Fibroblast of villous mesenchyme (primary cell): ENCODE data around the gene MCRIP1. TPM values are rescaled to one million over a fixed set of nuclear protein-coding genes. Genes with fewer than 3 reads are reported as not detected.

Source experiments
- DNase-seq: peaks from one replicate; pipeline ENCODE4 v3.0.0-alpha.2; 2010; ENCODE audit warnings: low read depth
- H3K4me3 ChIP-seq: 2 replicates; pipeline ENCODE4 v1.5.1; 2011; ENCODE audit warnings: low read depth, mild to moderate bottlenecking, low read length
- total RNA-seq: library from RNA; depleted of rRNA; stranded (reverse); fragments of >200 nt; gene quantifications from 2 replicates; pipeline ENCODE4 v1.2.3, GENCODE V29; 2012
- TF ChIP-seq, protein P1 (sequence below): IDR thresholded peaks from 2 replicates; pipeline ENCODE4 v1.5.1; 2012; ENCODE audit warnings: low read depth, mild to moderate bottlenecking, low read length; ENCODE audit not compliant: insufficient read depth

Gene MCRIP1
- total RNA-seq, 1 donor = 55.7 TPM

DNA sequence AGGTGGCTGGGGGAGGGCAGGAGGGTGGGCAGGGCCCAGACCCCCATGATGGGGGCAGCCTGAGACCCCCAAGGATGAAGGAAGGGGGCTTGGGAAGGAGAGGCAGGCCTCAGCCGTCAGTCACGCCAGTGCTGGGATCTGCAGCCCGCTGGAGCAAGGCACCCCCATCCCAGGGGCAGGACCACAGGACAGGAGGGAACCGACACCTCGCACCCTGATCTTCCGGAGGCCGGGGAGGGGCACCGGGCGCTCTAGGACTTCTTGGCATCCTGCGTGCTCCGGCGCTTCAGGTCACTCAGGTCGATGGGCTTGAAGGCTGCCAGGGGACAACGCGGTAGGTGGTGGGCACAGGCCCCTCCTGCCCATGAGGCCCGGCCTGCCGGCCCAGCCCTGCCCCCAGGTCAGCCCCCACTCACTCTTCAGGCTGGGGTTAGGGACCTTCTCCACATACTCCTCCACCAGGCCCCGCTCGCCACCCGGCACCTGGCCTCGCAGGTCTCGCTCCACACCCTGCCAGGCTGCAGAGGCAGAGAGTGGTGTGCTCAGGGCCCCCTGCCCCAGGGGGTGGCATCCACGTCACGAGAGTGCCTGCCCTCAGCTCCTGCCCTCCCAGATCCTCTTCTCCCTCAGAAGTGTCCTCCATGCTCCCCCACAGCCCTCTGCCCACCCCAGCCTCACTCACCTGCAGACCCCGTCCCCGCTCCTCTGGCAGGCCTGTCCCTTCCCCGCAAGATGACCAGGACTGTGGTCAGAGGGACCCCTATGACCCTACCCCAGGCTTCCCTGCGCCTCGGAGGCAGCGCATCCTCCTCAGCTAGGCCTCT, 9.9 kb downstream of the MCRIP1 start:
- TF ChIP-seq, protein P1, sequence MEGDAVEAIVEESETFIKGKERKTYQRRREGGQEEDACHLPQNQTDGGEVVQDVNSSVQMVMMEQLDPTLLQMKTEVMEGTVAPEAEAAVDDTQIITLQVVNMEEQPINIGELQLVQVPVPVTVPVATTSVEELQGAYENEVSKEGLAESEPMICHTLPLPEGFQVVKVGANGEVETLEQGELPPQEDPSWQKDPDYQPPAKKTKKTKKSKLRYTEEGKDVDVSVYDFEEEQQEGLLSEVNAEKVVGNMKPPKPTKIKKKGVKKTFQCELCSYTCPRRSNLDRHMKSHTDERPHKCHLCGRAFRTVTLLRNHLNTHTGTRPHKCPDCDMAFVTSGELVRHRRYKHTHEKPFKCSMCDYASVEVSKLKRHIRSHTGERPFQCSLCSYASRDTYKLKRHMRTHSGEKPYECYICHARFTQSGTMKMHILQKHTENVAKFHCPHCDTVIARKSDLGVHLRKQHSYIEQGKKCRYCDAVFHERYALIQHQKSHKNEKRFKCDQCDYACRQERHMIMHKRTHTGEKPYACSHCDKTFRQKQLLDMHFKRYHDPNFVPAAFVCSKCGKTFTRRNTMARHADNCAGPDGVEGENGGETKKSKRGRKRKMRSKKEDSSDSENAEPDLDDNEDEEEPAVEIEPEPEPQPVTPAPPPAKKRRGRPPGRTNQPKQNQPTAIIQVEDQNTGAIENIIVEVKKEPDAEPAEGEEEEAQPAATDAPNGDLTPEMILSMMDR = no peak
- DNase-seq = no peak
- H3K4me3 ChIP-seq = no peak overlapping the region

DNA sequence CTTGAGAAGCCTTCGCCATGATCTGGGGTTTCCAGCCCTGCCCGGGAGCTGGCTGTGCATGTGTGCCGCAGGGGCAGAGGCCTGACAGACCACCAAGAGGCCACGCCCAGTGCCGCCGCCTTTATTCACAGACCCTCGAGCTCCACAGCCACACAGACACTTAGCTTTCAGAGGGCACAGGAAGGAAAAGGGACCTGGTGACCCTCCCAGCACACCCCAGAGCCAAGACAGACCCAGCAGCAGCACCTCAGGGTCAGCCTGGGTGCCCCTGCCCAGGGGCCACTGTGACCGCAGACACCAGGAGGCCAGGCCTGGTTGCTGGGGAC, 10.8 kb downstream of the MCRIP1 start:
- TF ChIP-seq, protein P1 = no peak
- H3K4me3 ChIP-seq = no peak overlapping the region
- no peak for DNase-seq

DNA sequence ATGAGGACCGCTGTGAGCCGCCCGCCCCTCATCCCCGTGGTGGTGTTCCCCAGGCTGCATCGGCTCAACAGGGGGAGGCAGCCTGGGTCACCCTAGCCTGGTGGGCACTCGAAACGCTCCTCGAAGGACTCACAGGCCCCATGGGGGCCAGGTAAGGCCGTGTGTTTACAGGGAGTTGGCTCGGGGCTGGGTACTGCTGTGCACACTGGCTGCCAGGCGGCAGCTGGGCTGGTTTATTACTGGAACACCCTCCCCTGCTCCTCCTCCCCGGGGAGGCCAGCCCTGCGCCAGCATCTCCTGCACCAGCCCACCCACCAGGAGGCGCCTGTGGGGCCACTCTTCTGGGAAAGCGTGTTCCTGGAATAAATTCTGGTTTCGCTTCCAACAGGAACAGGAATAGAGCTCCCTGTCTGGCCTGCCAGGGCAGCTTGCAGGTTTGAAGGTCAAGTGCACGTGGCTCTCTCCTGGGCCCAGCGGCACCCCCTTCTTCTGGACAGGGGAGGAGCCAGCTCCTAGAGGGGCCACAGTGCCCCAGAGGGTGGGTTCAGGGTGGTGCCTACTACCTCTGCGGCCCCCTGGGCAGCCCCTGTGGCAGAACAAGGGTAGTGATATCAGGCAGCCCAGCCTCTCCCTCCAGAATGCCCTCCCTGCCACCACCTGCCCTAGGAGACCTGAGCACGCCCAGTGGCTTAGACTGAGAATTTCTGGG, 11.3 kb downstream of the MCRIP1 start:
- TF ChIP-seq, protein P1 = peak; percentile 80
- peak; percentile 88 for DNase-seq
- H3K4me3 ChIP-seq = no peak overlapping the region

DNA sequence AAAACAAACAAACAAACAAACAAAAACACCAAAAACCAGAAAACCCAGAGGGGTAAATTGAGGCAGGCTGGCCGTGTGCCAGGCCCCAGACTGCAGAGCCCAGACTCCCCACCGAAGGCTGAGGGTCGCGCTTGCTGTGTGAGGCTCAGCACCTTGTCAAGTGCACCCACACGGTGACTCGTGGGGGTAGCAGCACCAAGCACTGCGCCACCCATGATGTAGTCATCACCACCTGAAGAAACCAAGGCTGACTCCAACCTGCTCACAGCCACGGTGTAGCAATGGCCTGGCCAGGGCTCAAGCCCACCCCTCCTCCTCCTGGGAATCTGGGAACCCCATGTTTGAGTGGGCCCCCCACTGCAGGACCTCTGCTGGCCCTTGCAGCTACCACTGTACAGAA, 11.9 kb downstream of the MCRIP1 start:
- H3K4me3 ChIP-seq = no peak overlapping the region
- TF ChIP-seq, protein P1 = no peak
- DNase-seq = no peak

DNA sequence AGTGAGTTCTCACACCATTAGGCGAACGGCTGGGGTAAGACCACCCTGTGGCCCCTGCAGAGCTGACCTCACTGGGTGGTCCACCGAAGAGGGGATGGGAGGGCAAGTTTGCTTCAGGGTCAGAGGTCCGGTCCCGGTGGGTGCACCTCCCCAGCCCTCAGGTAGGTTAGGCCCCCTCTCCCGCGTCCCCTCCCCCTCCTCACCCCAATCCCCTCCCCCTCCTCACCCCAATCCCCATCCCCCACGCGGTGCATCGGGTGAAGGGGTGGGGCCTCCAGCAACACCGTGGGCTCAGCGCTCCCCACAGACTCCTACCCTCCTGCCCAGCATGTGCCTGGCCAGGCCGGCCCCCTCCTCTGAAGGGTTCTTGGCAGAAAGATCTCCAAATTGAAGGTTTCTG, 13.4 kb downstream of the MCRIP1 start:
- TF ChIP-seq, protein P1 = no peak
- no peak for DNase-seq
- H3K4me3 ChIP-seq = no peak overlapping the region

DNA sequence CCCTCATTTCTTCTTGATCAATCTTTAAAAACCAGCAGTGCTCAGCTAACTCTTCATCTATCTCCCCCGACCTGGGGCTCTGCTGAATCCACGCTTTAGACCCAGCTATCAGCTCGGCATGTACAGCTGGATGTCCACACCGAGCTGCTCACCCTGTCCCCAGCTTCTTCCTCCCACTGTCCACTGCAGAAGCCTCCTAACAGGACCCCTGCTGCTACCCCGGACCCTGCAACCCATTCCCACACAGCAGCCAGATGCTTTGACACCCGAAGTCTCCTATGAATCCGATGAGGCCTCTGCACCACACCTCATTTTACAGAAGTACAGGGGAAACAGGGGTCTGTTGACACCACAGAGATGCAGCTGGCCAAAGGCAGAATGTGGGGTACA, 15.3 kb downstream of the MCRIP1 start:
- TF ChIP-seq, protein P1 = no peak
- DNase-seq = no peak
- H3K4me3 ChIP-seq = no peak overlapping the region
